Measurements from ENCODE around the gene FAM181A.

The FAM181A gene

DNA sequence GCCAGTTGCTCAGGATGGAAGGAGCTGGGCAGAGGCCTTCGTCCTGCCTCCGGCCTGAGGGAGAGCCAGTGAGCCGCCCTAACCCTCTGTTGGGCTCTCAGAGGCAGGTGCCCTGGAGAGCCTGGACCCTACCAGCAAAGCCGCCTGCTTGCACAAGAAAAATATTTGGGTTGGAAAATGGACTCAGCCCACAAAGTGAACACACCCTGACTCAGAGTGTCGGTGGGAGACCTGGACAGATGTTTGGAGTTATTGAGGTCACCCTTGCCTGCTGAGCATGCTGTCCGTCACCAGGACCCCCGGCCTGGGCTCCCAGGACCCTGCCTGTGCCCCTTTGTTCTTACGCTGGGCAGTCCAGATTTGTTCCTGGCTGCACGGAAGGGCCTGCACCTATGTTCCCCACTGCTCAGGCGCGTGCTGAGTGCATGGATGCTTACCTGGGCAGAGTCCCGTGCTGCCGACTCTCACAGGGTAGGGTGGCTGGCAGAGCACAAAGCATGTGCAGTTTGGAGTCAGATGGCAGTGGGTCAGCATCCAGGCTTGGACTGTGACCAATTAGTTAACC lies 22.4 kb downstream of the FAM181A start:
- TF ChIP-seq, protein P1, sequence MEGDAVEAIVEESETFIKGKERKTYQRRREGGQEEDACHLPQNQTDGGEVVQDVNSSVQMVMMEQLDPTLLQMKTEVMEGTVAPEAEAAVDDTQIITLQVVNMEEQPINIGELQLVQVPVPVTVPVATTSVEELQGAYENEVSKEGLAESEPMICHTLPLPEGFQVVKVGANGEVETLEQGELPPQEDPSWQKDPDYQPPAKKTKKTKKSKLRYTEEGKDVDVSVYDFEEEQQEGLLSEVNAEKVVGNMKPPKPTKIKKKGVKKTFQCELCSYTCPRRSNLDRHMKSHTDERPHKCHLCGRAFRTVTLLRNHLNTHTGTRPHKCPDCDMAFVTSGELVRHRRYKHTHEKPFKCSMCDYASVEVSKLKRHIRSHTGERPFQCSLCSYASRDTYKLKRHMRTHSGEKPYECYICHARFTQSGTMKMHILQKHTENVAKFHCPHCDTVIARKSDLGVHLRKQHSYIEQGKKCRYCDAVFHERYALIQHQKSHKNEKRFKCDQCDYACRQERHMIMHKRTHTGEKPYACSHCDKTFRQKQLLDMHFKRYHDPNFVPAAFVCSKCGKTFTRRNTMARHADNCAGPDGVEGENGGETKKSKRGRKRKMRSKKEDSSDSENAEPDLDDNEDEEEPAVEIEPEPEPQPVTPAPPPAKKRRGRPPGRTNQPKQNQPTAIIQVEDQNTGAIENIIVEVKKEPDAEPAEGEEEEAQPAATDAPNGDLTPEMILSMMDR (IDR thresholded peaks at IDR 0.05), result no peak

DNA sequence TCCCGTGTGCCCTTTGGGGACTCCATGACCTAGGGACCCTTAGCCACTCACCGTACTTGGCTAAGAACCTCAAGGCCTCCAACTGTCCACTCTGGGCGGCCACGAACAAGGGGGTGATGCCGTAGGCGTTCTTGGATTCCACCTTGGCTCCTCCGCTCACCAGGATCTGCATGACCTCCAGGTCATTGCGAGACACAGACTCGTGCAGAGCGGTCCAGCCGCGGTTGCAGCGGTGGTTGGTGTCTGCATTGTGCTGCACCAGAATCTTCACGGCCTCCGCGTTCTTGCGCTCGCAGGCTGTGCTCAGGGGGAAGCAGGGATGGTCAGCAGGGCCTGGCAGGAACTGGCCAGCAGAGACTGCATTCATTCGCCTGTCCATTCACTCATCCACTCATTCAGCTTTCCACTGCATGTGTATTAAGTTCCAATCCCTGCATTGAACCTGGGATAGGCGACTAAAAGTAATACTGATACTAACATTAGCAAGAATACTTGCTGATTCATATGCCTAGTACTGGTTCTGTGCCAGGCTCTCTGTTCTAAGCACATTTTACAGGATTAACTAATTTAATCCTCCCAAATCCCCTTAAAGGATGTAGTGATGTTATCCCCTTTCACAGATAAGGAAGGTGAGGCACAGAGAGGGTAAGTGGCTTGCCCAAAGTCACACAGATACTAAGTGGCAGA lies 23.9 kb downstream of the FAM181A start:
- TF ChIP-seq, protein P1 (IDR thresholded peaks at IDR 0.05), result no peak

DNA sequence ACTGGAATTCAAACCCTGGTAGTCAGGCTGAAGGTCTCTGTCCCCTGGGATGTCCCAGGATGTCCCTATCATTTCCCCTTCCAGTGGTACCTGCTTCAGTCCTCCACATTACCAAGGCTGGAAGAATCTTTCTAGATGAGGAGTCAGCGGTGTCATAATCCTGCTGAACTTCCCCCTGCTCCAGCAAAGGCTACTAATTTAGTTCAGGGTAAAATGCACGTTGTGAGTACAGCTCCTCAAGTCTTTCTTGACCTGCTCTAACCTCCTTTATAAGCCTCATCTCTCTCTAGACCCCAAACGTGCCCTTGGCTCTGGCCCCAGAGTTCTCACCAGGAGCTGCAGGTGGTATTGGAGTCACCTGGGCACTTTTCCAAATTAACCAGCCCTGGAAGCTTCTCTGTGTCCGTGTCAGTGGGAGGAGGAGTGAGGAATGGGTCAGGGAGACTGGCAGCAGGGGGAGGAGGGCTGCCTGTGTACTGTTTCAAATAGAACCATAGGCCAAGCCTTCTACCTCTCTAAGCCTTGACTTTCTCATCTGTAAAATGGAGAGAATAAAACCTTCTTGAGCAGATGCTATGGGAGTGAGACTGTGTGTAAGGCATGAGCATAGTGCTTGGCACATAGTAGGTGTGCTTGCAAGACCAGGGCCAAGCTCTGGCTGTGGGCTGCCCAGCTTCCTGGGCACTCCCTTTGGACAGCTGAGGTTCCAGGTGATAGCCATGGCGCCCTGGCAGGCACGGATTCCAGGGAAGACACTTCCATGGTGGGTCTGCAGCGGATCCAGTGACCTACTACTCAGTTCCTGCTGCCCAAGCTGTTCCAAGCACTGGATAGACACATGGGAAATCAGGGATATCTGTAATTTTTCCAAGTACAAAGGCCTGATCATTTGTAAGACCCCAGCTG lies 24.7 kb downstream of the FAM181A start:
- TF ChIP-seq, protein P1 (IDR thresholded peaks at IDR 0.05), result no peak

DNA sequence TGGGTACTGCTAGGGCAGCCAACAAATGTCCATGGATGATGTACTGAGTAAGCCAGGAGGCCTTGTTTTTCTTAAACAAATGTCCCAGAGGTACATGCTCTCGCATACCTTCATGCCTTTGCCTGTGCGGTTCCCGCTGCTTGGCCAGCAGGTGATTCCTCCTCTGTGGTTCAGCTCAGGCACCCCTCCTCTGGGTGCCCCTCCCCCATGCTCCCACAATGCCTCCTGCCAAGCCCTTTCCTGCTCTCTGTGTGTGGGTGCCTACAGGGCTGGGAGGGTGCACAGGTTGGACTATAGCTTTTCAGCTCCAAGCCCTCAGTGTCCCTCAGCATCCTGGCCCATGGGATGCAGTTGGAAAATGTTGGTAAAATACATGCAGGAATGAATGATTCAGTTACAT lies 25.7 kb downstream of the FAM181A start:
- TF ChIP-seq, protein P1 (IDR thresholded peaks at IDR 0.05), result no peak

DNA sequence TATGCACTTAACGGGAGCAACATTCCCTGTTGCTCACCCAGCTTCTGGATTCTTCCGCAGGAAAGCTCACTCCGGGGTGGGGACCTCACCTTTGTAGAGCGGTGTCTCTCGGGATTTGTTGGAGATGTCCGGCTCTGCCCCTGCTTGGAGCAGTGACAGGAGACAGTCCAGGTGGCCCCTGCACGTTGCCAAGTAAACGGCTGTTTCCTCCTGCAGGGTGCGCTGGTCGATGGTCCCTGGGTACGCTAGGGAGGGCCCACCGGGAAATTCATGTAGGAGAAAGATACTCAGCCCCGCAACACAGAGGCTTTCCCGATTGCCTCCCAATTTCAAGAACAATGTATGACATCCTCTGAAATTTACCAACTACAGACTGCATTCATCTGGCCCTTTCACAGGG lies 26.1 kb downstream of the FAM181A start:
- TF ChIP-seq, protein P1 (IDR thresholded peaks at IDR 0.05), result no peak

DNA sequence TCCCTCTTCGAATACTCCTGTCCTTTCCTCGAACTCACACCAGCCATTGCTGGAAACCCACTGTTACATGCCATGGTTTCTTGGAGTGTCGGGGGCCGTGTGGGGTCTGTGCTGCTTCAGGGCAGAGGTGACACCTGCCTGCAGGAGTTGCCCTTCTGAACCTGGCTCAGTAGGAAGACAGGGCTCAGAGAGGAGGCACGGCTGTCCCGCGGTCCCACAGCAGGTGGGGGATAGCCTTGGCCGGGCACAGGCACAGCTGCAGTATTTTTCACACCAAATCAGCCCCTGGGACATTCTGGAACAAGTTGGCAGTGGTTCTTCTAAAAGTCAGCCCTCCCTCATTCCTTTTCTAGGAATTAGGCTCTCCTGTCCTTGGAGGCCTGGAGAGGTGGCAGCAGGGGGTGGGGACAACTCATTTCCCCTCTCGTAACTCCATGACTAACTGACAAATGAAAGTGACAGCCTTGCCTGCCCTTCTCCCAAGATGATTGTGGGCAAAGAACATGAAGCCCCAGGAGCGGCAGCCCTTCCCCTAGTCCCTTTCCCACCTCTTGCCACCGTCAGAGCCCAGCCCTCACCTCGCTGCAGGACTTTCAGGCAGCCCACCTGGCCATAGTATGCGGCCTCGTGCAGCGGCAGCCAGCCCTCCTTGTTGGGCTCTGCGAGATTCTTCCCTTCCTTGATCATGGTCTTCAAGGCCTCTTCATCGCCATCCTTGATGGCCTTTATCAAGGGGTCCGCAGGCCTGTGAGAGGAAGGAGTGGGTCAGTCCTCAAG lies 26.8 kb downstream of the FAM181A start:
- TF ChIP-seq, protein P1 (IDR thresholded peaks at IDR 0.05), result no peak

DNA sequence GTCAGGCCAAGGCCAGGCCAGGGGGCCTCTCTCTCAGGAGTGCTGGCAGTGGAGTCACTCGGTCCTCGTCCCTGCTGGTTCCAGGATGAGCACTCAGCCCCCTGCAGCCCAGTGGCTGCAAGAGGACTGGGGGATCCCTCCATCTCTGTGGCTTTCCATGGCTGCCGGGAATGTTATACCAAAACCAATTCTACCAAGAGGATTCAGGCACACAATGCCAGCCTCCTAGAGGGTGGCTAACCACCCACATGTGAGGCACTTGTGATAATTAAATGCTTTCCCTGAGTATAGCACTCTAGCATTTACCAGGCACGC lies 27.3 kb downstream of the FAM181A start:
- TF ChIP-seq, protein P1 (IDR thresholded peaks at IDR 0.05), result no peak
